Activated T-cell treated with anti-CD3 and anti-CD28 coated beads, Interleukin-2, amount 50 U/mL, for 4 hours (primary cell): ENCODE data around the gene C2orf76. TPM values are rescaled to one million over a fixed set of nuclear protein-coding genes. Genes with fewer than 3 reads are reported as not detected.
"Not testable (repeated sequence)": the region's sequence is repeated elsewhere in the genome, so short reads cannot be mapped to it uniquely, and the experiment has no call there.

Source experiments
- ATAC-seq, 2 donors: fragments of 200-7000 bp; cut with Tn5 transposase; one replicate each; pipeline ENCODE4 v1.10.0; 2021
- DNase-seq: peaks from one replicate; pipeline ENCODE4 v3.0.0-alpha.2; 2020
- H3K27me3 Mint-ChIP-seq: one replicate; pipeline ENCODE4 v1.8.0; 2021; ENCODE audit warnings: low read depth, mixed read lengths
- H3K36me3 Mint-ChIP-seq: one replicate; pipeline ENCODE4 v1.8.0; 2022; ENCODE audit warnings: mixed read lengths; ENCODE audit not compliant: insufficient read depth
- H3K4me1 Mint-ChIP-seq: one replicate; pipeline ENCODE4 v1.8.0; 2021; ENCODE audit warnings: low read depth, mixed read lengths
- H3K4me3 Mint-ChIP-seq: one replicate; pipeline ENCODE4 v1.8.0; 2021; ENCODE audit warnings: mild to moderate bottlenecking, moderate library complexity, mixed read lengths
- H3K9me3 Mint-ChIP-seq: one replicate; pipeline ENCODE4 v1.8.0; 2021; ENCODE audit warnings: mixed read lengths
- total RNA-seq, 3 donors: library from RNA; stranded (reverse); gene quantifications; one replicate each; pipeline ENCODE4 v1.2.1, GENCODE V29; 2021

Gene C2orf76
- total RNA-seq: 10 to 100 TPM; 10.7 to 12.6 (median 10.9) TPM

- Mint-ChIP-seq H3K4me3 (peak within 1 kb of the TSS; percentile 93), H3K9me3 (no peaks in the 10 kb centered on the region), H3K4me1 (peaks cover 38% of the 10 kb centered on the region), H3K36me3 (peaks cover 24% of the 10 kb centered on the region), H3K27me3 (no peaks in the 10 kb centered on the region)
- ATAC-seq: peak; percentile 97
- peak; percentile 90 for DNase-seq
Observed at GRCh38 chr2:119366649-119367471, at the start of gene C2orf76, which contains the start of gene DBI. C2orf76 (minus strand) TSS chr2:119366834; CDS start chr2:119339959, 26,875 bp downstream. DBI (plus strand) TSS chr2:119366977; CDS start chr2:119367052, 75 bp downstream.

GRCh38 chr2:119415630-119416029, 49.0 kb upstream of the C2orf76 start:
- ATAC-seq (no peak), DNase-seq (no peak)
- Mint-ChIP-seq H3K4me3 (no peak overlapping the region), H3K36me3 (no peaks in the 10 kb centered on the region), H3K27me3 (peaks cover 7% of the 10 kb centered on the region), H3K4me1 (no peaks in the 10 kb centered on the region), H3K9me3 (no peaks in the 10 kb centered on the region)

- no peak for DNase-seq
- ATAC-seq: no peak
- H3K4me3 Mint-ChIP-seq: no peak overlapping the region
- H3K36me3 Mint-ChIP-seq: no peaks in the 10 kb centered on the region
- peaks cover 7% of the 10 kb centered on the region for H3K27me3 Mint-ChIP-seq
- H3K4me1 Mint-ChIP-seq: no peaks in the 10 kb centered on the region
- H3K9me3 Mint-ChIP-seq: no peaks in the 10 kb centered on the region
Observed at GRCh38 chr2:119414894-119415293, 48.3 kb upstream of the C2orf76 start.

- H3K36me3 Mint-ChIP-seq: no peaks in the 10 kb centered on the region
- DNase-seq (no peak), ATAC-seq (no peak)
- H3K27me3 Mint-ChIP-seq: peaks cover 8% of the 10 kb centered on the region
- H3K4me1 Mint-ChIP-seq: no peaks in the 10 kb centered on the region
- H3K9me3 Mint-ChIP-seq: no peaks in the 10 kb centered on the region
- no peak overlapping the region for H3K4me3 Mint-ChIP-seq
Observed at GRCh38 chr2:119409506-119409905, 42.9 kb upstream of the C2orf76 start.

- ATAC-seq: no peak
- H3K27me3 Mint-ChIP-seq: peaks cover 8% of the 10 kb centered on the region
- H3K4me1 Mint-ChIP-seq: no peaks in the 10 kb centered on the region
- no peak overlapping the region for H3K4me3 Mint-ChIP-seq
- H3K9me3 Mint-ChIP-seq: no peaks in the 10 kb centered on the region
- no peaks in the 10 kb centered on the region for H3K36me3 Mint-ChIP-seq
- no peak for DNase-seq
Observed at GRCh38 chr2:119408221-119408619, 41.6 kb upstream of the C2orf76 start.

GRCh38 chr2:119407430-119408220, 41.0 kb upstream of the C2orf76 start:
- Mint-ChIP-seq H3K4me1 (no peaks in the 10 kb centered on the region), H3K4me3 (no peak overlapping the region), H3K9me3 (no peaks in the 10 kb centered on the region), H3K27me3 (peaks cover 8% of the 10 kb centered on the region), H3K36me3 (no peaks in the 10 kb centered on the region)
- DNase-seq: no peak
- peak in 1 of 2 donors; percentile 38 for ATAC-seq

- H3K4me1 Mint-ChIP-seq: no peaks in the 10 kb centered on the region
- ATAC-seq (no peak), DNase-seq (no peak)
- no peak overlapping the region for H3K4me3 Mint-ChIP-seq
- peaks cover 8% of the 10 kb centered on the region for H3K27me3 Mint-ChIP-seq
- H3K9me3 Mint-ChIP-seq: no peaks in the 10 kb centered on the region
- no peaks in the 10 kb centered on the region for H3K36me3 Mint-ChIP-seq
Observed at GRCh38 chr2:119405151-119405550, 38.5 kb upstream of the C2orf76 start.

DNA sequence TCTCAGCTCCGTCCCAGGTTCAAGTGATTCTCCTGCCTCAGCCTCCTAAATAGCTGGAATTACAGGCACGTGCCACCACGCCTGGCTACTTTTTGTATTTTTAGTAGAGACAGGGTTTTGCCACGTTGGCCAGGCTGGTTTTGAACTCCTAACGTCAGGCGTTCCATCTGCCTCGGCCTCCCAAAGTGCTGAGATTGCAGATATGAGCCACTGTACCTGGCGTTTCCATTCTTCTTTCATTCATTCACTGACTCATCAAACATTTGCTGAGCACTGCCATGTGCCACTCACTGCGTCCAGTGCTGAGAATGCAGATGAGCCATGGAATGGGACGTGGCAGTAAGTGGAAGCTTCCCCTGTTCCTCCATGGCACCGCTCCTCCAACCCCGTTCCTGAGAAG, 37.0 kb upstream of the C2orf76 start:
- not testable (repeated sequence) for DNase-seq, H3K36me3 Mint-ChIP-seq, ATAC-seq, H3K4me3 Mint-ChIP-seq, H3K27me3 Mint-ChIP-seq, H3K9me3 Mint-ChIP-seq, H3K4me1 Mint-ChIP-seq

DNA sequence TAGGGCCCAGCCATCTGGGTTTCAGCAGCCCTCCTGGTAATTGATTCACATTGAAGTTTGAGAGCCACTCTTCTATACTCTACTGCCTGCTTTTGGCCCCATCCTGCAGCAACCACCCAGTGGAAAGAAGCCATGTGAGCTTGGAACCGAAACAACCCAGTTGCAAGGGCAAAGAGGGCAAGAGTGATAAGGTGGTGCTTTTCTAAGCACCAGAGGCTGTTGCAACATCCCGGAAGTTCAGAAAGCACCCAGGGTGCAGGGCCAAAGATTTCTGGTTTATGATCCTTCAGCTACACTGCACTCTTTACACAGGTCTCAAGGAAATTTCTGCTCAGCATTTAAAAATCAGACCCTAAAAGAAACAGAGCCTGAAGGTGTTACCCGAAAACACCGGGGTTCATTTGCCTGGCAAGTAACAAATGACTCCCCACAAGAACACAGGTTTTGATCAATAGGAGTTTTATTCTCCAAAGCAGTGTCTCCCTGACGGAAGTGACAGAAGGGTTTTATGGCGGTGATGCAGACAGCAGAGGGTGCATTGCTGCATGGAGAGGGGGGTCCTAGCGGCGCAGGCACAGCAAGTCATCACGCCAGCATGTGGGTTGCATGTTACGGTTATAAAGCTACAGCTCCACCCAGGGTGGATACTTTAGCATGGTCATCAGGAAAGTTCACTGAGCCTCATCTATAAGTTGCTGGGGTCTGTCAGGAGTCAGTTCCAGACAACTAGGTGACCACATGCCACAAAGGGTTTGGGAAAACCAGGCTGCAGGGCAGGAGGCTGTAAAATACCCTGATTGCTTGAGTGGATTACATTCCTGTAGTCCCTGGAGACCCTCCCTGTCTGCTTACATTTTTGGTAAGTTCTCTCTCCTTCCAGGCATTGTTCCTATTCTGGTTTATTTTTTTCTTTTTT, 36.3 kb upstream of the C2orf76 start:
- H3K36me3 Mint-ChIP-seq: no peaks in the 10 kb centered on the region
- no peak for ATAC-seq
- H3K9me3 Mint-ChIP-seq: no peaks in the 10 kb centered on the region
- no peaks in the 10 kb centered on the region for H3K4me1 Mint-ChIP-seq
- no peak for DNase-seq
- H3K27me3 Mint-ChIP-seq: peaks cover 5% of the 10 kb centered on the region
- H3K4me3 Mint-ChIP-seq: no peak overlapping the region

DNA sequence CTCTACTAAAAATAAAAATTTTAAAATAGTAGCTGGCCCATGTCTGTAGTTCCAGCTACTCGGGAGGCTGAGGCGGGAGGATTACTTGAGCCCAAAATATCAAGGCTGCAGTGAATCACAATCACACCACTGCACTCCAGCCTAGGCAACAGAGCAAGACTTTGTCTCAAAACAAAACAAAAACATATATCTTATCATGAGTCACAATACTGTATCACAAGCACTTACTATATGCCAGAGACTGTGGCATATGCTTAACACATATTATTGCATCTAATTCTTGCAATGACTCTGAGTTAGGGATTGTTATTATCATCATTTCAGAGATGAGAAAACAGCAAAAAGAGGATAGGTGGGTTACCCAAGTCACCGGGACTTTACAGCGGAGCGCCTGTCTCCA, 35.5 kb upstream of the C2orf76 start:
- H3K36me3 Mint-ChIP-seq: no peaks in the 10 kb centered on the region
- ATAC-seq: no peak

GRCh38 chr2:119397196-119397595, 30.6 kb upstream of the C2orf76 start:
- Mint-ChIP-seq H3K4me3 (no peak overlapping the region), H3K36me3 (no peaks in the 10 kb centered on the region)

More for the DNA sequence above, 35.5 kb upstream of the C2orf76 start:
- Mint-ChIP-seq H3K9me3 (no peaks in the 10 kb centered on the region), H3K27me3 (peaks cover 5% of the 10 kb centered on the region), H3K4me3 (no peak overlapping the region), H3K4me1 (no peaks in the 10 kb centered on the region)
- no peak for DNase-seq

DNA sequence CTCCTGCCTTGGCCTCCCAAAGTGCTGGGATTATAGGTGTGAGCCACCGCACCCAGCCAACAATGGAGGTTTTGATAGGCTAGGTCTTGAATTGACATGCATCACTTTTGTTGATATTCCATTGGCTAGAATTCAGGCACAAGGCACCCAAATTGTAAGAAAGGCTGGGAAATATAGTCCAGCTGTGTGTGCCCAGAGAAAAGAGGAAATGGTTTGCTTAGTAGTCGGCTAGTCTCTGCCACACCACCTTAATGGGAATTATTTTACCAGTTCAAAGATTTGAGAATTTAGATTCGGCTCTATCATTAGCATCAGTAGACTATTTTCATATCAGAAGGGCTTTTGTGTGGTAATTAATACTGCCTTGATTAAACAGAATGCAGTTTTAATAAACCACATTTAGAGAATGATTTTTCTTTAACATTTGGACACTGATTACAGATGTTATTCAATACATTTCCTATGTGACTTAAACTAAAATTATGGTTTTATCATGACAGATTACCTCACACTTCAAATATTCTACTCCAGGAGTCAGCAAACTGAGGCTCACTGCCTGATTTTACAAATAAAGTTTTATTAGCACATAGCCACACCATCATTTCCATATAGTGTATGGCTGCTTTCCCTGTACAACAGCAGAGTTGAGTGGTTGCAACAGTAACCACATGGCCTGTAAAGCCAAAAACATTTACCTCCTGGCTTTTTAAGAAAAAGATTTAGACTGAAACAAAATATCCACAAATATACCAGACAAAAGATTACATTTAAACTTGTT, 27.5 kb upstream of the C2orf76 start:
- no peak overlapping the region for H3K4me3 Mint-ChIP-seq
- ATAC-seq (no peak), DNase-seq (no peak)
- peaks cover 3% of the 10 kb centered on the region for H3K27me3 Mint-ChIP-seq
- H3K36me3 Mint-ChIP-seq: no peaks in the 10 kb centered on the region
- H3K9me3 Mint-ChIP-seq: no peaks in the 10 kb centered on the region
- no peaks in the 10 kb centered on the region for H3K4me1 Mint-ChIP-seq

More at GRCh38 chr2:119397196-119397595, 30.6 kb upstream of the C2orf76 start:
- Mint-ChIP-seq H3K4me1 (no peaks in the 10 kb centered on the region), H3K9me3 (no peaks in the 10 kb centered on the region), H3K27me3 (peaks cover 3% of the 10 kb centered on the region)
- no peak for DNase-seq
- no peak for ATAC-seq

DNA sequence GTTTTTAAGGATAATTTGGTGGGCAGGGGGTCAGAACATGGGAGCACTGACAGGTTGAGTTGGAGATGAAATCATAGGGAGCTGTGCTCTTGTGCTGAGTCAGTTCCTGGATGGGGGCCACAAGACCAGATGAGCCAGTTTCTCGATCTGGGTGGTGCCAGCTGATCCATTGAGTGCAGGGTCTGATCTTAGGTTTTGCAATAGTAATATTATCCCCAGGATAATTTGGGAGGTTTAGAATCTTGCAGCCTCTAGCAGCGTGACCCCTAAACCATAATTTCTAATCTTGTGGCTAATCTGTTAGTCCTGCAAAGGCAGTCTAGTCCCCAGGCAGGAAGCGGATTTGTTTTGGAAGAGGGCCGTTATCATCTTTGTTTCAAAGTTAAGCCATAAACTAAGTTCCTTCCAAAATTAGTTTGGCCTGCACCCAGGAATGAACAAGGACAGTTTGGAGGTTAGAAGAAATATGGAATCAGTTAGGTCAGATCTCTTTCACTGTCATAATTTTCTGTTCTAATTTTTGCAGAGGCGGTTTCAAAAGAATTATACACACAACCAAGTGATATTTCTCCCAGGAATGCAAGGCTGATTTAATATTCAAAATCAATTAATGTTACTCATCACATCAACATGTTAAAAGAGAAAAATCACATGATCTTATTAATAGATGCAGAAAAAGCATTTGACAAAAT, 23.1 kb upstream of the C2orf76 start:
- Mint-ChIP-seq H3K9me3 (no peaks in the 10 kb centered on the region), H3K4me3 (no peak overlapping the region), H3K36me3 (no peaks in the 10 kb centered on the region), H3K4me1 (peaks cover 5% of the 10 kb centered on the region), H3K27me3 (peaks cover 3% of the 10 kb centered on the region)
- DNase-seq: no peak
- ATAC-seq: no peak
